UCSD-AML1 (cell line): Measurements from ENCODE around the gene VPS54.
"Not testable (repeated sequence)": the region's sequence is repeated elsewhere in the genome, so short reads cannot be mapped to it uniquely, and the experiment has no call there.

Experiments used
- DNase-seq: peaks from one replicate; lab custom pipeline; 2025; ENCODE audit not compliant: unreplicated experiment; lab: John Stamatoyannopoulos, UW

The VPS54 gene

DNA sequence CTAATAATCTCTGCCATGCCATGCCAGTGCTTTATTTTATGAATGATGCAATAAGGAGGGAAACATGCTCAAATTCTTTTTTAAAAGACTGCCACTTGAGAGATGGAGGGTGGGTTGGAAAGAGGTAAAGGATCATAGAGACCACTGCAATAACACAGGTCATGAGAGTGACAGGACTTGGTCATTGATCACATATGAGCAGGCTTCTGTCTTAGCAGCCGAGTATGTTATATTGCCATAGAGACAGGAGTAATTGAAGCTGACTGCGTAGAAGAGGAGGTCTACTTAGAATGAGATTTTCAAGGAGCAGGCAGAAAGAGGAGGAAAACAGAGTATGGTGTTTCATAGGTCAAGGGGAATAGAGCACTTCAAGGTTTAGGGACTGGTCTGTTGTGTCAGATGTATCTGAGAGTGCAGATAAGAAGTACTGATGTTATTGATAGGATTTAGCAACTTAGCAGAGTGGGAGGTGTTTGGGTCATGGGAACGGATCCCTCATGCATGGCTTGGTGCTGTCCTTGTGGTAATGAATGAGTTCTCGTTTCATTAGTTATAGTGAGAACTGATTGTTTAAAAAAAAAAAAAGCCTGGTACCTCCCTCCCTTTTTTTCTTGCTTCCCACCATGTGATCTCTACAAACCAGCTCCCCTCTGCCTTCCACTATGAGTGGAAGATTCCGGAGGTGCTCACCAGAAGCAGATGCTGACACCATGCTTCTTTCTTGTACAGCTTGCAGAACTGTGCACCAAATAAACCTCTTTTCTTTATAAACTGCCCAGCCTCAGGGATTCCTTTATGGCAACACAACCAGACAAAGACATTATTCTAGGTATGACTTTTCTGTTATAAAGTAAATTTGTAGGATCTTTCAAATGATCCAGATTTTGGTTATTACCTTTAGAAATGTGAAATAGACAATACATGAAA lies 144.8 kb downstream of the VPS54 start:
- DNase-seq: no peak

DNA sequence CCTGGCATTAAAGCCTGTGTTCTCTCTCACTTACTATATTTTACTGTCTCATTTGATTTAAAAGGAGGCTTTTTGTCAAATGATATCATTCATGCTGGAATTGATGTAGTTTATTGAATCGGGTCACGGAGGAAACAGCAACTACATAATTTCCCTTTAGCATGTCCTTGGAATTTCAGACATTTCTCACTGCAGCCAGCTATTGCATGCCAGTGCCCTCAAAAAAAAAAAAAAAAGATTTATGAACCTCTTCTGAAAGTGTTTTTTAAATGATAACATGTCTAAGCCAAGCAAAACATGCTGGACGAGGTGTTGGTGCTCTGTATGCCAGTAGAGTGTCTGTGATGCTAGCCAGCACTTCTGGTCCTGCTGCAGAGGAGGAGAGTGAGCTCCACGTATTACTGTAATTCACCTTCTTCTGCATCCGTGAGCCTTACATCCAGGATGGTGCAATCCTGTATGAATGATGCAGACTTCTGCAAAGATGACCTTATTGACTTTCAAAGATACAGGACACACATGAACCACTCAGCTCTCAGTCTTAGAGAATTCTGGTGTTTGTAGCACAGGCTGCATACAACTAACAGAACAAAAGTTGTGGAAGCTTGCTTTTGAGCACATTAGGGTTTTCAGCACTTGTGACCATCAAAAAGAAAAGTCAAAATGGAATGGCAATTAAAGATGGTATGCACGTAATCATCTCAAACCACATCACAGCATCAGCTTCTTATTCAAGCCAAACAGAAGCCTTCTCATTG lies 146.5 kb downstream of the VPS54 start:
- no peak for DNase-seq

DNA sequence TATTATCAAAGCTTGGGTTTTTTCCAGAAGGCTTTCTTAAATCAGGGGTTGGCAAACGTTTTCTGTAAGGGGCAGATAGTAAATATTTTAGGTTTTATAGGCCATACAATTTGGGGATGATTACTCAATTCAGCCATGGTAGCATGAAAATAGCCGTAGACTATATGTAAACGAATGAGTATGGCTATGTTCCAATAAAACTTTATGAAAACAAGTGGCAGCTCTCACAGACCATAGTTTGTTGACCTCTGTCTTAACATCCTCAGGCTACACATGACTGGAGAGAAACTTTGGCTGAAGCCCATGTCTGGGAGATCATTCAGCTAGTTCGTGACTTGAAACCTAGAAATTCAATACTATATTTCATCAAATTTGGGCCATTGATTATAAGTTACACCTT lies 147.4 kb downstream of the VPS54 start:
- DNase-seq: no peak

DNA sequence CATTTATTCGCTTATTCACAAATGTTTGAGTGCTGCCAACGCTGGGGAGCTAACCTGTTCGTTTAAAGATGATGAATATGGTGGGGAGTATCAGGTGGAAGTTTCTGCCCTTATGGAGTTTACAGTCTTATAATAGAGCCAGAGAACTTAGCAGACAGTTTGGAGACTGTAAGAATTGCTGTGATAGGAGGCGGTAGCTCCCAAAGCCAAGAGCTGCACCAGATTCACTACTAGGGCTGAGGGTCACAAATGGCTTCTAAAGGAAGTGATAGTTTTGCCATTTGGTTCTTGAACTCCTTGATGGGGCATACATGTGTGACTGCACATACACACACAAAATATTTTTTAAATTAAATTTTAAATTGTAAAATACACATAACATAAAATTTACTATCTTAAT lies 148.5 kb downstream of the VPS54 start:
- DNase-seq: no peak

DNA sequence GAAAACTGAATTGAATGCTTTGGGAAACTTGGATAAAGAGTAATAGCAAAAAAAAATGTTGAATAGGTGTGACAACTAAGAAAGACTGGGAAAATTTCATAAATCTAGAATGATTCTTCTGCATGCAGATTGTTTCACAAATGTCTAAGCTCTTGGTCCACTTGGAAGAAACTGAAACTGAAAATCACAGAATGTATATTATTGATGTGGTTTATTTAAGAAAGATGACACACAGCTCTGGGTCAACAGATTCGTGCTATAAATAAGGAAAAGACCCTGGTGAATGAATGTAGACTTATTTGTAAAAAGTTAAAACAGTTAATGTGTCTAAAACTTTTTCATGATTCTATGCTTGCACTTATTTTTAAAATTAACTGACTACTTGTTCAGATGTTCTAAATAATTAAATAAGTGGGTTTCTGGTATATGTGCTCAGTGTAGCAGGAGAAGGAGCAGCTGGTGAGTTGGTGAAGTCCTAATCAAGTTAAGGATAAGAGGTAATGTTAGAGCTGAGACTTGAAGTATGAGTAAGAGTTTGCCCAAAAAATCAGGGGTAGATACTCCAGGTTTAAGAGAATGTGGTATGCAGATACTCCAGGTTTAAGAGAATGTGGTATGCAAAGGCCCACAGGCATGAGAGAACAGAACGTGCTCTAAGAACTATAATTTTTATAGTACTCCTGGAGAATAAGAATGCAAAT lies 153.1 kb downstream of the VPS54 start:
- no peak for DNase-seq

DNA sequence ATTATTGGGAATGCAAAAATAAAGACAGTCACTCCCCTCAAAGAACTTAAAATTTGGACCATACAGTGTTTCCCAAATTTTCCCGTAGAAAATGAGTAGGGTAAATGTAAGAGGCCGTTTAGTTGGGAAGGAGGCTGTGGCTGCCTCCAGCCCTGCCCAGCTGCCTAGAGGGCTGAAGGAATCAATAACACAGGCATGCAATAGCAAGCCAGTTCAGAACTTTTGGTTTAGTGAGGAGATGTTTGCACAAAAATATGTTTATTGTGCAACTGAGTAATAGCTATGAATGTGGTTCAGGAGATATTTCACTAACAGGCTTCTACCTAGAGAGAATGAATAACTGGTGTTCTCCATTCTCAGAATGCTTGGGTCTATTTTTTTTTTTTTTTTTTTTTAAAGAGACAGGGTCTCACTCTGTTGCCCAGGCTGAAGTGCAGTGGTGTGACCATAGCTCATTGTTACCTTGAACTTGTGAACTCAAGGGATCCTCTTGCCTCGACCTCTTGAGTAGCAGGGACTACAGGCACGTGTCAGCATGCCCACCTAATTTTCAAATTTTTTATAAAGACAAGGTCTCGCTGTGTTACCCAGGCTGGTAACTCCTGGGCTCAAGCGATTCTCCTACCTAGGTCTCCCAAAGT lies 153.9 kb downstream of the VPS54 start:
- DNase-seq: no peak

DNA sequence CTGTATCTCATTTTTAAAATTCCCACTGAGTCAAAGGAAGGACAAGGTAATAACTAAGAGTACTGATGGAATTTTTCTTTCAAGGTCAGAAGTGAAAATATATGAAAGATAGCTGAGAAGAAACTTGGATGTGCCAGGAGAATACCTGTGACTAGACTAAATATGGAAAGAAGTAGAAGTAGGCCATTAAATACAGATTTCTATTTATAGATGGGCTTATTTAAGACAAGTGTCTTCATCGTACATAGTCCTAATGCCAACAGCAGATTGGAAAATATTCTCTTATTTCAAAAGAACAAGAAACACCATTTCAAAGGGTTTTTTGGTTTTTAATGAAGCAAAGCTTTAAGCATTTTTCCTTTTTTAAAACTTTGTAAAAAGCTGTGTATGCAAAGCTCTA lies 155.5 kb downstream of the VPS54 start:
- no peak for DNase-seq

DNA sequence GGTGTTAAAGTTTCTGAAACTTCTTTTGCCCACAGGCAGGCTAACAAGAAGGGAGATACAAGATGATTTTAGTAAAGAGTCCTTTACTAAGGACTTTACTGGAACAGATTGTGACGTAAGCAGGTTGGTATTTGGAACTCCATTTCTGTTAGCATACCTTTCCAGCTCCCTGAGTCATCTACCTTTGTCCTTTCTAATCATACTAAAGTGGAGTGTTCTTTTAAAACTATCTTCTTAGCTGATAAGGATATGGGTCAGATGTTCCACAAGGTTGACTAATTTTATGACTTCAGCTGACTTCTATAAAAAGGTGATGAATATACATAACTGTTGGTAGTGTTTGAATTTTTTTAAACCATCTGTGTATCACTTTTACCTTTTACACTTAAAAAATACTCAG lies 156.4 kb downstream of the VPS54 start:
- DNase-seq: no peak

DNA sequence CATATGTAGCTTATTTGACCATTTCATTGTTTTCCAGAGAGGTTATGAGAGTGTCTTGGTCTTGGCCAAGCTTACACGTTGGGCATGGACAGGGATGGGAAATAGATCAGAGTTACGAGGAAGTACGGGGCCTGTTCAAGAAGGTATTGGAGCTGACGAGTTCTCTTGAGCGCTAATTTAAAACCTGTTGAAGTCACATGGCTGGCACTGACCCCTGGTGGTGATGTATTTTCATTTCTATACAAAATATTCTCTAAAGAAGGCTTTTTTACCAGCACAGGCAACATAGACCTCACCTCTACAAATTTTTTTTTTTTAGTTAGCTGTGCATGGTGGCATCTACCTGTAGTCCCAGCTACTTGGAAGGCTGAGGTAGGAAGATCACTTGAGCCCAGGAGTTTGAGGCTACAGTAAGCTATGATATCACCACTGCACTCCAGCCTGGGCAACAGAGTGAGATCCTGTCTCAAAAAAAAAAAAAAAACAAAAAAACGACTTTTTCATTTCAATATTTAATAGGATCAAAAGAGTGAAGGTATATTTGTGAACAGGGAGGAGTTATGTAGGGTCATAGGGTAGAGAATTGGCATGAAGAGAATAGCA lies 157.9 kb downstream of the VPS54 start:
- peak; percentile 16 for DNase-seq

DNA sequence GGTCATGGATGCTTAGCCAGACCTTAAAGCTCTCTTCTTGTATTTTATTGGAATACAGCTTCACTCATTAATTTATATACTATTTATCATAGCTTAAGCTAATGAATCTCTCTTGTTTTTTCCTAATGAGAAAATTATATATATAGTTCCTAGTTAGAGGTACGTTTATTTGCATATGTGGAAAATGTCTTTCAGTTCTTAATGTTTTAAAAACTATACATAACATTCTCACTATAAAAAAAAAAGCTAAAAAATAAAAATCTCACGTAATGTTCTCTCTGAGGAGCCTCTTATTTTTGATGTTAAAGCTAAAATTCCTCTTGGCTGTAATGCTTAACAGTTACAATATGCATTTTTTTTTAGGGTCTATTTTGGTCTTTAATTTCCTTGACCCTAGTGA lies 160.9 kb downstream of the VPS54 start:
- no peak for DNase-seq

DNA sequence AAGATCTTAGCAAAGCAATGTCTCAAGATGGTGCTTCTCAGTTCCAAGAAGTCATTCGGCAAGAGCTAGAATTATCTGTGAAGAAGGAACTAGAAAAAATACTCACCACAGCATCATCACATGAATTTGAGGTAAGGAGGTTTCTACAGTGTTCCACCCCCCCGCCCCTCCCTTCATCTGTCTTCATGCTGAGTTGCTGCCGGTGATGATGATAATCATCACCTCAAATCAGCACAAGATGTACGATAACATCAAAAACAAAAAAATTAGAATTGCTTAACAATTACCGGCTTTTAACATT lies 163.0 kb downstream of the VPS54 start:
- no peak for DNase-seq

DNA sequence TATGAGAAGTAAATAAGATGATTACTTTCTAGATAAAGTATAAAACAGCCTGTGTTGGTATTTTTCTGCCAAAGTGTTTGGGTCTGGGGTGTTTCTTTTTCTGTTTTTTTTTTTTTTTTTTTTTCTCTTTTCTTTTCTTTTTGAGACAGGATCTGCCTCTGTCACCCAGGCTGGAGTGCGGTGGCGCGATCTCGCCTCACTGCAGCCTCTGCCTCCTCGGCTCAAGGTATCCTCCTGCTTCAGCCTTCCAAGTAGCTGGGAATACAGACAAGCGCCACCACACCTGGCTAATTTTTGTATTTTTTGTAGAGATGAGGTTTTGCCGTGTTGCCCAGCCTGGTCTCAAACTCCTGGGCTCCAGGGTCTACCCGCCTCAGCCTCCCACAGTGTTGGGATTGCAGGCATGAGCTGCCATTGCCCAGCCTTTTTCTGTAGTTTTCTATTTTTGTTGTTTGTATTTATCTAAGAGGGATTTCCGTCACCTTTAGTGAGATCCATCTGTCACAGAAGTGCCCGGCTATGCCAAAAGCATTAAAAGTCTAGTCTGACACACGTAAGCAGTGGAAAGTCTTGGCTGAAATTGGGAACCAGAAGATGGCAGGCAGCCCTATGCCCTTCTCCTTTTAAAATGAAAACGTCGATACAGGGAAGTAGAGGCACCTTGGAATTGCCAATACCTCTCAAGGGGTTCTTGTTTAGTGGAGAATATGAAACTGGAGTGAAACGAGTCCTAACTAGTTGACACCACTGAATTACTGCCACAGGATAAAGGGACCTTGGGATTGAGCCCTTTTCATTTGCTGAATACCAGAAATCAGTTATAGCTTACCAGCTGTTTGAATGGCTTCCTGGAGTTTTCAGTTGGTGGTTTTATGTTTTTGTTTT lies 163.6 kb downstream of the VPS54 start:
- DNase-seq: no peak

DNA sequence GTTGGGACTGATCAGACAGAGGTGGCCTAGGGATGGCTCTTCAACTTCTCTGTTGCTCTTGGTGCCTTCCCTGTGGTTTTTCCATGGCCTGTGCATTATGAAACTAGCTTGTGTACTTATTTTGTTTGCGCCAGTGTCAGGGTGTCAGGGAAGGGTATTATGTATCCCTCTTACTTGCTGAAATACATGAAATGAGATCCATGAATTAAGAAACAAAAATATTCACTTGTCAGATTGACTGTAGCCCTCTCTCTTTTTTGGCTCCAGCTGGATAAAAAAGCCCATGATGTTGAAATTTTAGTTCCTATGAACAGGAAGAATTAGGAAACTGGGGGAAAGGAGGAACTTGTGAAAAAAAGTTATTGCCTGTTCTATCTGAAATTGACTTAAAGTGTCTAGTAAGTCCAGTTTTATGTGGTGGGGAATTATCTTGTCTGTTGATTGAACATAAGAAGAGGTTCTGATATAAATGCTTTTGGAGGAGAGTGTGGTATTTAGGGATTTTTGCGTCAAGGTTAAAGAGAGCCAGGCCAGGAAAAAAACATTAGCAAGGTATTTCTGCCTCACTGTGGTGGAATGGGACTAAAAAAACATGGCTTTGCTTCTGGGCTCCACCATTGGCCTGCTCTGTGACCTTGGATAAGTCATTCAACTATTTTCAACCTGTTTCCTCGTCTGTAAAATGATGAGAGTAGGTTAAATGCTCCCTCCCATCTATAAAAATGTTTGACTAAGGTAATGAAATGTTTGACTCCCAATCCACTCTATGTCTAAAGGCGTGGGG lies 165.5 kb downstream of the VPS54 start:
- DNase-seq: no peak

DNA sequence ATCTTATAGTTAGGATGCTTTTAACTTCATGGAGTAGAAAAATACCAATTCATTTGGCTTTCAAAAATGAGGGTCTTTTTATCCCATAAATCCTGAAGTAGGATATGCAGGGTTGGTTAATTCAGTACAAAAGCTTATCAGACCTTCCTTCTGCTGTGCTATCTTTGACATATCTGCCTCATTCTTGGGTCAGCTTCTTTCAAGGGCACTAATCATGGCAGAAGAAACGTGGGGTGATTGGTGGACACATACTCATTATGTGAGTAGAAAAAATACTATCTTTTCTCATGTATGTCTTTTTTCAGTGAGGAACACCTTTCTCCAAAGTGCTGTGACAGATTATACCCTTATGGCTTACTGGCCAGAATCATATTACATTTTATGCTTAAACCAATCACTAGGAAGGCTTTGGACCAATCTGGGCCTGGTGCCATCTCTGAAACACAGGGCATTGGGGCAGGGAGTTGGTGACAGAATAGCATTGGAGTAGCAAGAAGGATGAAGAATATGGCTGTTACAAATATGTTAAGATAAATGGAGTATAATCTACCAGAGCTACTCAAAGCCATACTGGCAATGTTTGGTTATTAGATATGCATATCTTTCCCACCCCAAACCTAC lies 167.4 kb downstream of the VPS54 start:
- DNase-seq: no peak

DNA sequence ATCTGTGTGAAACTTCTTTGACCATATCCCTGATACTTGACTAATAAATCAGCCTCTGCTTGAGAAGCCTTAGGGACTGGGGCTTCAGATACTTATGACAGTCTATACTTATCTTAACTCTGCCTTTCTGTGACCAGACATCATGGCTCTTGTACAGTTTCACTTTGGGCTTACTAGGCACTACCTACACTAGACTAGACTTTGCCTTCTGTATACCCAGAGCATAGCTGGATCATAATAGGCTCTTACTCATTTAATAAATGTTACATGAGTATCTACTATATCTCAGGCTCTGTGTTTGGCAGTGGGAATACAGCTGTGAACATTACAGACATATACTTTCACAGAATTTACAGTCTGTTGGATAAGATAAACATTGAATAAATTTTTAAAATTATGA lies 168.6 kb downstream of the VPS54 start:
- DNase-seq: no peak

DNA sequence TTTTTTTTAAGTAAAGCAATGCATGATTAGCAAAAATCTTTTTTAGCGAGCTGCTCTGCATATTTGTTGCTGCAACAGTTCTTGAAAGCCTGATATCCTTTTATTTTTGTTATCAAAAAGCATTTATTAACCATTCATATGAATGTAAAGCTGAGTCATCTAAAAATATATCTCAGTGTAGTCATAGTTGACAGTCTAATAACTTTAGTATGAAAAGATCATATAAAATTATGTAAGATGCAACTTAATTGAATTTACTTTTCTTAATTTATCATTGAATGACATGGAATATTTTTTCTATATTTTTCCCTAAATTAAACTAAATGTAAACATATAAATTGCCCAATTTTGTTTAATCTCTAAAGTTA lies 169.0 kb downstream of the VPS54 start:
- no peak for DNase-seq

DNA sequence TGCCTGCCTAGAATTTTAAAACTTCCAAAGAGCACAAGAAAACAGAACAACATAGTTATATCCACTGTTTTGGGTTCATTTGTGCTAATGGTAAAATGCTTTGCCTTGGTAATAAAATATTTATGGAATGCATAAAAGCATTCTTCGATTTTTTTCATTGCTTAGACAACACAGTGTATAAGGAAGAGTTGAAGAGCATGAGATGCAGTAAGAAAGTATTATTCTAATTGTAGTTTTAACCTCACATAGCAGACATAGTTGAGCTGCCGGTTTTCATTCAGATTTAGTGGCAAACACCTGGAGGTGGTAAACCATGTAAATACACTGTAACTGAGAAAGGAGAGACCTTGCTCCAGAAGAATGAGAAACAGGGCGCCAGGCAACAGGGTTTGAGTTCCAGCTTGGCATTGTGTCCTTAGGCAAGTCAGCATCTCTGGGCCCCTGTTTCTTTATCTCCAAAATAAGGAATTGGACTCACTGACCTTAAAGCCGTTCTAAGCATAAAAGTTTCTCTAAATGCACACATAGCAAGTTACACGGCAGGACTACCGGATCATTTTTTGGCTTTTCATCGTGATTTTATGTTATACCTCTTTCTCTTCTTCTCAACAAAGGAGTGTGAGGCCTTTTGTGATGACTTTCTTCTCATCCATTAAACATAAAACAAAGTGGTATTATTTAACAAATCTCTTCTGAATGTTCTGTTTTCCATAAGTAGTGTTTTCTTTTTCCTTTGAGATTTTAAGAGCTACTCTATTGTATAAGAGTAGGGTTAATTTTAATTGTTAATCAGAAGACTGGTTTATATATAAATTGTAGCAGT lies 169.6 kb downstream of the VPS54 start:
- DNase-seq: no peak

DNA sequence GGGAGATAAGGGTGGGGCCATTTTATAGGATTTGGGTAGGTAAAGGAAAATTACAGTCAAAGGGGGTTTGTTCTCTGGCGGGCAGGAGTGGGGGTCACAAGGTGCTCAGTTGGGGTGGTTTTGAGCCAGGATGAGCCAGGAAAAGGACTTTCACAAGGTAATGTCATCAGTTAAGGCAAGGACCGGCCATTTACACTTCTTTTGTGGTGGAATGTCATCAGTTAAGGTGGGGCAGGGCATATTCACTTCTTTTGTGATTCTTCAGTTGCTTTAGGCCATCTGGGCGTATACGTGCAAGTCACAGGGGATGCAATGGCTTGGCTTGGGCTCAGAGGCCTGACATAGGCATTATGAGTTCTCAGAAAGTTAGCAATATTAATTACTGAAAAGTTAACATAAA lies 171.7 kb downstream of the VPS54 start:
- DNase-seq: not testable (repeated sequence)
